A549 (cell line): ENCODE measurements around the gene SRGAP2. TPM values are rescaled to one million over a fixed set of nuclear protein-coding genes. Genes with fewer than 3 reads are reported as not detected.
"Not testable (repeated sequence)": the region's sequence is repeated elsewhere in the genome, so short reads cannot be mapped to it uniquely, and the experiment has no call there.

Experiments
- ATAC-seq, 2 experiments: fragments of 200-7000 bp in 1 of 2; fragments of >200 bp in 1 of 2; cut with Nextera tagmentation in 1 of 2; cut with Tn5 transposase in 1 of 2; 3 replicates each; pipeline versions ENCODE4 v1.8.0 to v1.9.1; 2018 to 2020; ENCODE audit warnings: mild to moderate bottlenecking in 1 of 2, moderate library complexity in 1 of 2
- CTCF ChIA-PET: fragments of 300-600 bp; sonication (Branson Sonifier 250); formaldehyde crosslinking; extraction: SDS; loops from one replicate; lab custom pipeline; 2021; ENCODE audit warnings: antibody characterized with exemption, inconsistent platforms; lab: Yijun Ruan, JAX
- POLR2A ChIA-PET: fragments of 350-600 bp; formaldehyde crosslinking; extraction: SDS; loops from one replicate; lab custom pipeline; 2021; ENCODE audit warnings: antibody characterized with exemption, inconsistent platforms; lab: Yijun Ruan, JAX
- DNase-seq, 2 experiments: peaks; one replicate each; pipeline versions ENCODE4 v3.0.0 to v3.0.0-alpha.2; 2011 to 2016; ENCODE audit warnings: low read depth in 1 of 2, low spot score in 1 of 2
- FAIRE-seq: peaks from 2 replicates; lab custom pipeline; 2011; peaks lifted over from hg19 to GRCh38; lab: Jason Lieb, UNC
- H3K27ac ChIP-seq, 2 experiments: fragments of >200 bp; sonication (Bioruptor Twin); formaldehyde crosslinking; 3 replicates each; pipeline ENCODE4 v1.5.1; 2016 to 2017
- H3K4me1 ChIP-seq: fragments of >200 bp; sonication (Bioruptor Twin); formaldehyde crosslinking; 3 replicates; pipeline ENCODE4 v1.6.1; 2016
- H3K4me2 ChIP-seq: fragments of >200 bp; sonication (Bioruptor Twin); formaldehyde crosslinking; 3 replicates; pipeline ENCODE4 v1.6.1; 2016
- H3K4me3 ChIP-seq: fragments of >200 bp; sonication (Bioruptor Twin); formaldehyde crosslinking; 3 replicates; pipeline ENCODE4 v1.5.1; 2016
- H3K9me3 ChIP-seq: fragments of >200 bp; sonication (Bioruptor Twin); formaldehyde crosslinking; 3 replicates; pipeline ENCODE4 v1.6.1; 2016
- WGBS: methylation state at CpG from one replicate; pipeline ENCODE4 v1.1.6; 2017; ENCODE audit errors: missing lambda C conversion rate; 5-methylcytosine and 5-hydroxymethylcytosine counted together
- polyA plus RNA-seq, 4 experiments: library from polyadenylated mRNA; depleted of rRNA in 3 of 4; stranded (reverse); fragments of >200 nt; fragmentation: RNase III in 1 of 4; extraction: RNeasy Plus Mini Kit Qiagen cat#74134 plus additional on column Dnase treatment in 1 of 4; gene quantifications; 2 replicates in 3 of 4; 3 replicates in 1 of 4; pipeline ENCODE4 v1.2.3, GENCODE V29; 2011 to 2017

Gene SRGAP2
- polyA plus RNA-seq, 2 of the 4 experiments (the other 2 are of a cell fraction) = 12.3 to 19.6 TPM

DNA sequence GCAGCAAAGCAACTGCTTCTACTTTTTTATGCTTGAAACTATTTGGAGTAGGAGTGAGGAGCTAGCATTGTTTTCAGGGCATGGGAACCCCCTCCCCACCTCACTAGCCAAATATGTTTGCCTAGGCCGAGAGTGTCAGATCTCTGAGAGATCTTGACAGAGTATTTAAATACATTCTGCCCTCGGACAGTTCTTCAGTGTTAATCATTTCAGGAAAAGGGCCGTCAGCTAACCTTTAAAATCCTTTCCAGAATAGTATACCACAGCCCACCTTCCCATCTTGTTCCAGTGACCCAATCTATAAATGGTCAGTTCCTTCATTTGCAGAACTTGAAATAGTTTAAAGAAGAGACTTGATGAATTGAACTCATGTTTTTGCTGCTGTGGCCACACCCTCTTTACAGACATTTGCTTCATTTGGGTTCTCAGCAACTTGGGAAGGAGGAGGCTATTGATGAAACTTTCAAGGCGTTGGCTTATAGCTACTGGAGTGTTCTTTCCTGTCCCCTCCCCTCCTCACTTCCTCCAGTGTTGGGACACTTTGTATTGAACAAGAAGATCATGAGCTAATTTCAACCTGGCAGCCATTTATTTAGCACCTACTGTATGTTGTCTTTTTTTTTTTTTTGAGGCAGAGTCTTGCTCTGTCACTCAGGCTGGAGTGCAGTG lies 17.1 kb downstream of the SRGAP2 start:
- DNase-seq, POLR2A ChIA-PET, H3K4me3 ChIP-seq, H3K27ac ChIP-seq, H3K9me3 ChIP-seq, CTCF ChIA-PET, FAIRE-seq, H3K4me1 ChIP-seq: not testable (repeated sequence)
- 61% methylated on average over 4 of the region's 4 CpGs for WGBS
- H3K4me2 ChIP-seq = peak overlapping the region; percentile 43; the same call in 2 of the 3 replicates
- ATAC-seq = peak in 1 of 2 experiments; percentile 42; a peak in 3 of 6 replicates

DNA sequence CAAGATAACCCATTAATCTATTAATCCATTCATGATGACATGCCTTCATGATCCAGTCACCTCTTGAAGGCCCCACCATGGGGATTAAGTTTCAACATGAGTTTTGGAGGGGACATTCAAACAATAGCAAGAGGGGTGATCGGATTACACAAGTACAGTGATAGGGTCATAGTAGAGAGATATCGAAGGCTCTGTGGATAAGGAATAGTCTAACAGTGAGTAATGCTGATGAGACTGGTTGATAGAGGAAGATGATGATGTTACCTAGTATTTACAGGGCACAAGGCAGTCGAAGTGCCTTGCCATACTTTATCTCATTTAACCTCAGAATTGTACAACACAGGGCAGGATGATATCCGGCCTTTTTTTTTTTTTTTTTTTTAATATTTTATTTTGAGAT lies 18.2 kb downstream of the SRGAP2 start:
- FAIRE-seq, H3K27ac ChIP-seq, DNase-seq, CTCF ChIA-PET, H3K4me3 ChIP-seq, H3K4me2 ChIP-seq, POLR2A ChIA-PET, H3K9me3 ChIP-seq, H3K4me1 ChIP-seq: not testable (repeated sequence)
- peak in 1 of 2 experiments; percentile 64; a peak in 3 of 6 replicates for ATAC-seq
- no CpG with 5 or more reads among the region's 4 CpGs for WGBS

DNA sequence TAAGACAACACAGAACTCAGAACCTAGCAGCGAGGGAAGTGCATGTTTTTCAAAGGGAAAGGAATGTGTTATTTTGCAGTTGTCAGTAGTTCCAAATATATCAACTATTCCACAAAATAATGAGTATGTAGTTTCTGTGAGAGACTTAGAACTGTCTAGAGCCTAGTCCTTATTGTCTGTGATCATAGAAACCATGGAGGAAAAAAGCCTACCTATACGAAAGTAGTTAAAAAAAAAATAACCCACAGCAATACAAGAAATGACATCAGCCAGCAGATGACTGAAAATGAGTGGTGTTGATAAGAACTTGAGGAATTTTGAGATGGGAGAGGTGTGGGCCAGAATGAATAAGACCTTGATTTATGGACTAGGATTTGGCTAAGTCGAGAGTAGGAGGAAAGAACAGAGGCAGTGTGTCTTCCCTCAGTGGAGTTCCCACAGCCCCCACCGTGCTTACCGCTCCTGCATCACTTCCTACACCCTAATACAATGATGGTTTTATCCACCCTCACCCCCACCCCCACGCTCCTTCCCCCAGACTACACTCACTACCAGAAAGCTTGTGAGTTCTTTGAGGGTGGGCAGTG lies 20.9 kb downstream of the SRGAP2 start:
- peak; percentile 9 to 44; a peak in 3 of 6 replicates for ATAC-seq
- DNase-seq, H3K4me2 ChIP-seq, H3K4me3 ChIP-seq, H3K27ac ChIP-seq, CTCF ChIA-PET, POLR2A ChIA-PET, H3K4me1 ChIP-seq, FAIRE-seq, H3K9me3 ChIP-seq: not testable (repeated sequence)
- 86% methylated on average over 2 of the region's 6 CpGs for WGBS

DNA sequence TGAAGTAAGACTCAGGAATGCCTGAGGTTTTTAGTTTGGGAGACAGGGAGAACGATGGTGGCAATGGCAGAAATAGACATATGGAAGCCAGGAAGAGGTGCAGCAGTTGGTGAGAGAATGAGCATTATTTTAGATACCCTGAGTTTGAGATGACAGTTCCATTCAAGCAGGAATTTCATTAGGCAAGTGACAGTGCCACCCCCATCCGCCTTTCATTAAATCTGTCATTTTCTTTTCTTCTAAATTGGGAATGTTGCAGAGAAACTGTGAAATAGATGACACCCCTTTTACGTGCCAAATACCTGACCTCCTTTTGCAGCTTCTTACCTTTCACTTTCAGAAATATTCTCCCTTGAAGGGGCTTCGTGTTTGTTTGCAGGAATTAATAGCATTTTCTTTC lies 22.0 kb downstream of the SRGAP2 start:
- DNase-seq, ATAC-seq, FAIRE-seq, H3K27ac ChIP-seq, POLR2A ChIA-PET, H3K4me2 ChIP-seq, CTCF ChIA-PET, H3K4me1 ChIP-seq, H3K9me3 ChIP-seq, H3K4me3 ChIP-seq: not testable (repeated sequence)
- WGBS = 85% methylated on average over 4 of the region's 4 CpGs

DNA sequence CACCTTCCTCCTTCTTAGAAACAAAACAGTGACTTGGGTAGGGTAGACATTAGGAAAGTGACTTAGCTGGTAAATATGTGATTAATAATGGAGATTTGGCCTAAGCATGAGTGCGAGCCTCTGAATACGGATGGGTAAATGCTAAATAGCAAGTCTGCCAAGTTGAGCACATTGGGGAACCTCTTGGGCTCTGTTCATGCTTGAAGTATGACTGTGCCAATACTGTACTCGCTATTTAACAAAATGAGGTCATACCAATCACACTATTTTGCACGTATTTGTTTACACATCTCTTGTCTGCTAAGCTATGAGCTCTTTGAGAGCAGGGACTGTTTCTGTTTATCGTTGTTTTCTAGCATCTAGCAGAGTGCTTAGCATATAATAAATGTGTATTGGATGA lies 23.5 kb downstream of the SRGAP2 start:
- ATAC-seq, H3K4me1 ChIP-seq, H3K4me2 ChIP-seq, POLR2A ChIA-PET, CTCF ChIA-PET, FAIRE-seq, H3K4me3 ChIP-seq, H3K27ac ChIP-seq, H3K9me3 ChIP-seq, DNase-seq: not testable (repeated sequence)
- 91% methylated on average over 4 of the region's 5 CpGs for WGBS

DNA sequence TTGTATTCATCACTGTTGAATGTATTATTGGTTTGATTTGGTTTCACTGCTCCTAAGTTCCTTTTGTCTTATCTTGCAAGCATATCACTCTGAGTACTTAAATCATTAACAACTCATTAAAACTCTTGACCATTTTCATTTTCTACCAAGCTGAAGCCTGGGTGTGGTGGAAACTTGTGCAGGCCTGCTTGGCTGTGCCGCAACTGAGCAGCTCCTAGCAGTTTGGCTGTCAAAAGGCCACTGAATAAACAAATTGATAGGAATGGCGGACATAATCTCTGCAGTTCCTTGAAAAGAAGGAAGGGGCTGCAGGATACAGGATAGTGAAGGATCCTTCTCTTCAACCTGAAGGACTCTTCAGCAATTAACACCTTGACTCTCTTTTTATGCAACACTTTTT lies 25.9 kb downstream of the SRGAP2 start:
- DNase-seq = not testable (repeated sequence)
- WGBS = 88% methylated on average over 2 of the region's 2 CpGs

DNA sequence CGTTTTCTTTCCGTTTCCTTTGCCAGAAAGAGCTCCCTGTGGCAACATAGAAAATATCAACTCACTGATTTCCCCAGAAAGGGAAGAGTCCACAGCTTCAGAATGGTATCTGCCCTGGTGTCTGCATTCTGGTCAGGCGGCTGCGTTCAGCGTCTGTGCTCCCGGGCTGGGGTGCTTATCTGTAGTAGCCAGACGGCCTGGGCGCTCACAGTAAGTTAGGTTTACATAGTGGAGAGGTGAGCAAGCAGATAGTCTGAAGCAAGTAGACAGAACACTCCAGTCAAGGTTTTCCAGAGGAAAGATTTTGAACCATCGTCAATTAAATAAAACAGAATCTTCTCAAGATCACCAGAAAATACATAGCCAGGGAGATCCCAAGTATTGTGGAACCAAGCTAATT lies 28.6 kb downstream of the SRGAP2 start:
- H3K9me3 ChIP-seq, ATAC-seq, POLR2A ChIA-PET, H3K27ac ChIP-seq, FAIRE-seq, DNase-seq, H3K4me3 ChIP-seq, H3K4me2 ChIP-seq, H3K4me1 ChIP-seq, CTCF ChIA-PET: not testable (repeated sequence)
- whole genome bisulfite sequencing = 99% methylated on average over 5 of the region's 9 CpGs

More for the DNA sequence above, 25.9 kb downstream of the SRGAP2 start:
- FAIRE-seq, H3K27ac ChIP-seq, H3K4me2 ChIP-seq, H3K4me1 ChIP-seq, POLR2A ChIA-PET, H3K9me3 ChIP-seq, ATAC-seq, H3K4me3 ChIP-seq, CTCF ChIA-PET: not testable (repeated sequence)

DNA sequence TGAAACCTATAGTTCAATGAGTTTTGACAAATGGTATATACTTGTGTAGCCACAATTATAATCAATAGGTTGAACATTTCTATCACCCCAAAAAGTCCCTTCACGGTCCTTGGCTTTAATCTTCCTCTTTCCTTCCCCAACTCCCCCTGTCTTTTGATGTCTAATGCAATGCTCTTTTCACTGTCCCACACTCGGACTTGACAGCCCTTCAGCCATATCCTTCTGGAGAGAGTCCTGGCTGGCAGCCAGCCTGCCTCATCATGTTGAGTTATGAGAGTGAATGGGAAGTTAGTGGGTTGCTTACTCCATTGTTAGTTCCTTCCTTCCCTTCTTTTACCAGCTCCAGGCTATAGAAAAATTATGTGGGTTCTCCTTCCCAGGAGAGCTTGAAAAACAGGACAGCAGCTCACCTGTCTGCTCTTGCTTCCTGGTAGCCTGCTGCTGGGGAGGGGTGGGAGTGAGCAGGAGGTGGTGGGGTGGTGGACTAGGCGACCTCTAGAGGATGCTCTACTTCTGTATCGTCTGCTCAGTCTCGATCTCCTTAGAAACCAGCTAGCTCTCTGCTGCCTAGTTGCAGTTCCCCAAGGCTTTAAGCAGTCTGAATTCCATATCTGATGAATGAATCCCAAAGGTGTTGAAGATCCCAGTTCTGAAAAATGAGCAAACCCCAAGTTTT lies 29.8 kb downstream of the SRGAP2 start:
- FAIRE-seq, H3K27ac ChIP-seq, H3K9me3 ChIP-seq, CTCF ChIA-PET, H3K4me2 ChIP-seq, DNase-seq, H3K4me3 ChIP-seq, POLR2A ChIA-PET, H3K4me1 ChIP-seq: not testable (repeated sequence)
- WGBS = 78% methylated on average over 2 of the region's 5 CpGs
- ATAC-seq = peak; percentile 80 to 95; a peak in 4 of 6 replicates

DNA sequence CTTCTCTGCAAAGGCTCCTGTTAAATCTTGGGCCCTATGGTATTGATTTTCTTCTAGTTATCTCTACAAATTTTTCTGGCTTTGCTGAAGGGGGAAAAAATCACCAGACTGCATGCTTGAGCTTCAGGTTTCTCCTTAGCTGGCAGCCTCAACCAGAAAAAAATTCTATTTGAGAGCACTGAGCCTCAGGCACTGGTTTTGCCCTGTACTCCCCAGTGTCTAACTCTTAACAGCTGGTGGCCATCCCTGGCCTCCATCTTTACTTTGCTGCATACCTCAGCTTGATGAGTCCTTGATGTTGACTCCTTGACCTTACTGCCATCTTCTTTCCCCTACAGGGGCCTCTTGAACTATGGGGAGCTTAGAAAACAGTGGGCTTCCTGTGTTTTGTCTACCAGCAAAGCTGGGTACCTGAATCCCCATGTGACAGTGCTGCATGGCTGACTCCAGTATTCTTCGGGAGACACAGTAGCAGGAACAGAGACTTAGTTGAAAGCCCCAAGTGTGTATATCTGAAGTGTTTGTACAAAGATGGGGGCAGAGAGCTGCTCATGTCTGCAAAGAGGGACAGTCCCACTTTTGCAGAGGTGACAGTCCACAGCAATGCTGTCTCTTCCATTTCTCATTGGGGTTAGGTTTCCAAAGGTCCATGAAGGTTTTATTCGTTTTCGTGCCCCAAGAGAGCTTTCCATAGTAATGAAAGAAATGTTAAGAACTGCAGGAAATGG lies 31.0 kb downstream of the SRGAP2 start:
- H3K27ac ChIP-seq, CTCF ChIA-PET, POLR2A ChIA-PET, H3K4me3 ChIP-seq, H3K4me2 ChIP-seq, ATAC-seq, H3K4me1 ChIP-seq, DNase-seq, H3K9me3 ChIP-seq, FAIRE-seq: not testable (repeated sequence)
- 93% methylated on average over 2 of the region's 3 CpGs for WGBS

DNA sequence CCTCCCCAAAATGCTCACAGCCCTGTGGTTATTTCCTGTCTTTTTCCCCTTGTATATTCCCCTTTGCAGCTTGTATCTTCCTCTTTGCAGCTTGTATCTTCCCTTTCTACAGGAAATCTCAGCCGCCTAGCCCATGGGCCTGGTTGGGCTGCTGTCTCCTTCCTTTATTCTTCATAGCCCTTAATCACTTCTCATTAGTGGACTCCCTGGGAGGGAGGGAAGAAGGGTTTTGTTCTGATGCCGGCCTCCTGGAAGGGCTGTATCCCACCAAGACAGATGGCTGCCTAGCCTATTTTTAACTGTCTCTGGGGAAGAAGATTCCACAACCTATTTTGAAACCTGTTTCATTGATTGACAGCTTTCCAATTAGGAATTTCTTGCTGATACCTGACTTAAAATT lies 31.8 kb downstream of the SRGAP2 start:
- CTCF ChIA-PET, H3K4me2 ChIP-seq, H3K27ac ChIP-seq, H3K9me3 ChIP-seq, H3K4me3 ChIP-seq, POLR2A ChIA-PET, H3K4me1 ChIP-seq, FAIRE-seq, DNase-seq, ATAC-seq: not testable (repeated sequence)
- no CpG with 5 or more reads among the region's 2 CpGs for WGBS
